Measurements from ENCODE around the gene GRIN2A. TPM values are rescaled to one million over a fixed set of nuclear protein-coding genes. Genes with fewer than 3 reads are reported as not detected.

GRIN2A gene
- polyA plus RNA-seq, 2 of the 4 experiments (the other 2 are of a cell fraction), result not detected

DNA sequence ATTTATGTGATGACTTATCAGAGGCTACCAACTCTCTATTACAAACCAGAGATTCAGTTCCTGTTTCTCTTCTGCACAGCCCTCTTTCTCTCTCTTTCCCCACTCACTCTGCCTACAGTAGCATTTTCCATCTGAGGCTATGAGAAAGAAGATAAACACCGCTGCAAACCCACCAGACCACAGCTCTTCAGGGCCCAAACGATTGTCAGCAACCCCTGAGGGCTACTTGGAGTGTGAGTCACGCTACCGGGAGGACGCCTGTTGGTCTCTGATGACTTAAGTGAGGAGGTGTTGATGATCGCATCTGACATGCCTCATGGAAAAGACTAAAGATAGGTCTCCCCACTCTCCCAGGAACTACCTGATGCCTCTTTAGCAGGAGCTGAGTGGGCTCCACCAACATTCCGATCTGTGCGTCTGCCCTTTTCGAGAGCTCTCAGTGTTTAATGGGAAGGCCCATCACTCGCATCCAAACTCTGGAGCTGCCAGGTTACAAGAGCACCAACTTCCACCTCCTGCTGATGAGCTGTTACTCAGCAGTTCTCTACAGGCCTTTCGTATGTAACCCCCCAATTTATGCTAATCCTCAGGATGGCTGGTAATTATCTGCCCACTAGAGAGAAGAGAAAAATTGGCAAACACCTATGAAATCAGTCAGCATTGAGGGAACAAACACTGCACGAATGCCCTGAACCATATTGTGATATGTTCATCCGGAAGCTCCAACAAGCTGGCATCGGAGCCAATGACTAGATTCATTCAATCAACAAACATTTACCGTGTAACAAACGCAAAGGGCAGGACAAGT, 9.2 kb downstream of the GRIN2A start:
- no peak for FAIRE-seq
- H3K4me2 ChIP-seq, result no peak overlapping the region
- H3K27ac ChIP-seq, result no peak overlapping the region

DNA sequence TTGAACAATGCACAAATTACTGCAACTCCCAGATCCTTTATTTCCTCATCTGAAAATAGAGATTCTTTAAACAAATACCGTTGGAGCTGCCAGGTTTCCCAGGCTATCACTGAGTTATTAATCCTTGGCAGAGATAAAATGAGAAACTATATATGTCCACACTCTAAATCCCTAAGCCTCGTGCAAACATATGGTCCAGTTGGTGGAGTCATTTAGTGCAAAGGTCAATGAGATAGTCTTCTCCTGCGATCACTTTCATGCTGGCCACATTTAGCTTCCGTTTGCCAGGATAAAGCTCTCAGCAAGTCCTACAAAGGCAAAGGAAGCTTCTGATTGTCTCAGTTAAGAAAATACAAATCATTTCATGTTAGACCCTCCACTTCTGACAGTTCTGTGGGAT, 11.0 kb downstream of the GRIN2A start:
- Histone ChIP-seq H3K27ac (no peak overlapping the region), H3K4me1 (no peaks in the 10 kb centered on the region), H3K4me2 (no peak overlapping the region), H3K4me3 (no peak overlapping the region), H3K9me3 (no peaks in the 10 kb centered on the region)
- WGBS (ENCODE audit: missing lambda C conversion rate), result under 1% methylated on average over 4 of the region's 4 CpGs
- DNase-seq (ENCODE audit: low read depth in 1 of 2, low spot score in 1 of 2), result no peak
- ATAC-seq, result no peak
- CTCF ChIA-PET, result interaction anchor here (0.8 to 2.6 kb wide), 4 partner anchors 9 to 876 kb away, joined by 3 to 11 read pairs (median 4); partner anchors contain the start of gene GRIN2A
- no peak for FAIRE-seq
- POLR2A ChIA-PET, result no interaction called here
- TF ChIP-seq ZNF302 (CRISPR knock-in tag; IDR thresholded peaks at IDR 0.05) (no peak), HES2 (IDR thresholded peaks at IDR 0.05) (no peak), HDAC2 (IDR thresholded peaks at IDR 0.05) (no peak), EP300 (IDR thresholded peaks at IDR 0.05) (no peak), EHMT2 (IDR thresholded peaks at IDR 0.05; ENCODE audit: low read depth) (no peak), TFCP2L1 (CRISPR knock-in tag; IDR thresholded peaks at IDR 0.05) (no peak)

More for the DNA sequence above, 9.2 kb downstream of the GRIN2A start:
- CTCF ChIA-PET, result interaction anchor here (0.6 kb wide), 1 partner anchor 1034 kb away, joined by 4 read pairs; no protein-coding TSS in a partner anchor
- H3K4me1 ChIP-seq, result no peaks in the 10 kb centered on the region
- POLR2A ChIA-PET, result no interaction called here
- TF ChIP-seq RARB (CRISPR knock-in tag; IDR thresholded peaks at IDR 0.05), result no peak
- ATAC-seq, result no peak
- no peak overlapping the region for H3K4me3 ChIP-seq
- no peaks in the 10 kb centered on the region for H3K9me3 ChIP-seq
- WGBS (ENCODE audit: missing lambda C conversion rate), result 27% methylated on average over 16 of the region's 16 CpGs
- no peak for DNase-seq (ENCODE audit: low read depth in 1 of 2, low spot score in 1 of 2)

- WGBS (ENCODE audit: missing lambda C conversion rate), result 18% methylated on average over 2 of the region's 2 CpGs
- H3K4me1 ChIP-seq, result no peaks in the 10 kb centered on the region
- DNase-seq (ENCODE audit: low read depth in 1 of 2, low spot score in 1 of 2) (no peak), ATAC-seq (no peak), FAIRE-seq (no peak)
- H3K4me2 ChIP-seq, result no peak overlapping the region
- H3K4me3 ChIP-seq, result no peak overlapping the region
- H3K9me3 ChIP-seq, result no peaks in the 10 kb centered on the region
- no peak overlapping the region for H3K27ac ChIP-seq
- TF ChIP-seq EHF (CRISPR knock-in tag; IDR thresholded peaks at IDR 0.05), result no peak
- TF ChIP-seq PHF8 (IDR thresholded peaks at IDR 0.05; ENCODE audit: borderline replicate concordance, low read depth), result no peak
- TF ChIP-seq, protein P1, sequence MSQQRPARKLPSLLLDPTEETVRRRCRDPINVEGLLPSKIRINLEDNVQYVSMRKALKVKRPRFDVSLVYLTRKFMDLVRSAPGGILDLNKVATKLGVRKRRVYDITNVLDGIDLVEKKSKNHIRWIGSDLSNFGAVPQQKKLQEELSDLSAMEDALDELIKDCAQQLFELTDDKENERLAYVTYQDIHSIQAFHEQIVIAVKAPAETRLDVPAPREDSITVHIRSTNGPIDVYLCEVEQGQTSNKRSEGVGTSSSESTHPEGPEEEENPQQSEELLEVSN (IDR thresholded peaks at IDR 0.05; ENCODE audit: borderline replicate concordance, low read depth), result no peak
- TF ChIP-seq, protein P2, sequence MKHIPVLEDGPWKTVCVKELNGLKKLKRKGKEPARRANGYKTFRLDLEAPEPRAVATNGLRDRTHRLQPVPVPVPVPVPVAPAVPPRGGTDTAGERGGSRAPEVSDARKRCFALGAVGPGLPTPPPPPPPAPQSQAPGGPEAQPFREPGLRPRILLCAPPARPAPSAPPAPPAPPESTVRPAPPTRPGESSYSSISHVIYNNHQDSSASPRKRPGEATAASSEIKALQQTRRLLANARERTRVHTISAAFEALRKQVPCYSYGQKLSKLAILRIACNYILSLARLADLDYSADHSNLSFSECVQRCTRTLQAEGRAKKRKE (CRISPR knock-in tag; IDR thresholded peaks at IDR 0.05; ENCODE audit: low read depth), result no peak
- no peak for TF ChIP-seq KDM5A (IDR thresholded peaks at IDR 0.05)
- no peak for TF ChIP-seq KDM1A (IDR thresholded peaks at IDR 0.05; ENCODE audit: low read depth)
- TF ChIP-seq FOSB (CRISPR knock-in tag; IDR thresholded peaks at IDR 0.05), result no peak
- no peak for TF ChIP-seq SMC3 (IDR thresholded peaks at IDR 0.05)
- TF ChIP-seq, protein P3, sequence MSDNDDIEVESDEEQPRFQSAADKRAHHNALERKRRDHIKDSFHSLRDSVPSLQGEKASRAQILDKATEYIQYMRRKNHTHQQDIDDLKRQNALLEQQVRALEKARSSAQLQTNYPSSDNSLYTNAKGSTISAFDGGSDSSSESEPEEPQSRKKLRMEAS (IDR thresholded peaks at IDR 0.05), result no peak
- ChIA-PET CTCF (interaction anchor here (0.8 to 2.6 kb wide), 3 partner anchors 9 to 12 kb away, joined by 3 to 11 read pairs (median 4); partner anchors contain the start of gene GRIN2A), POLR2A (no interaction called here)
Observed at GRCh38 chr16:10169904-10170410, 12.3 kb downstream of the GRIN2A start.

- H3K4me1 ChIP-seq, result no peaks in the 10 kb centered on the region
- 19% methylated on average over 3 of the region's 3 CpGs for WGBS (ENCODE audit: missing lambda C conversion rate)
- CTCF ChIA-PET, result interaction anchor here (0.5 to 0.8 kb wide), 2 partner anchors 10 to 130 kb away, joined by 3 read pairs; no protein-coding TSS in a partner anchor
- TF ChIP-seq SREBF2 (IDR thresholded peaks at IDR 0.05) (no peak), MAFK (IDR thresholded peaks at IDR 0.05; ENCODE audit: partially characterized antibody) (peak; percentile 24)
- H3K27ac ChIP-seq, result no peak overlapping the region
- no peak overlapping the region for H3K4me2 ChIP-seq
- DNase-seq (ENCODE audit: low read depth in 1 of 2, low spot score in 1 of 2) (no peak), FAIRE-seq (no peak), ATAC-seq (no peak)
- no peaks in the 10 kb centered on the region for H3K9me3 ChIP-seq
- POLR2A ChIA-PET, result no interaction called here
- no peak overlapping the region for H3K4me3 ChIP-seq
Observed at GRCh38 chr16:10169031-10169430, 13.2 kb downstream of the GRIN2A start.
